Measurements from ENCODE around the gene CROCC2. TPM values are rescaled to one million over a fixed set of nuclear protein-coding genes. Genes with fewer than 3 reads are reported as not detected.

The CROCC2 gene
- total RNA-seq, 1 donor from 2014 or later = under 0.01 TPM

DNA sequence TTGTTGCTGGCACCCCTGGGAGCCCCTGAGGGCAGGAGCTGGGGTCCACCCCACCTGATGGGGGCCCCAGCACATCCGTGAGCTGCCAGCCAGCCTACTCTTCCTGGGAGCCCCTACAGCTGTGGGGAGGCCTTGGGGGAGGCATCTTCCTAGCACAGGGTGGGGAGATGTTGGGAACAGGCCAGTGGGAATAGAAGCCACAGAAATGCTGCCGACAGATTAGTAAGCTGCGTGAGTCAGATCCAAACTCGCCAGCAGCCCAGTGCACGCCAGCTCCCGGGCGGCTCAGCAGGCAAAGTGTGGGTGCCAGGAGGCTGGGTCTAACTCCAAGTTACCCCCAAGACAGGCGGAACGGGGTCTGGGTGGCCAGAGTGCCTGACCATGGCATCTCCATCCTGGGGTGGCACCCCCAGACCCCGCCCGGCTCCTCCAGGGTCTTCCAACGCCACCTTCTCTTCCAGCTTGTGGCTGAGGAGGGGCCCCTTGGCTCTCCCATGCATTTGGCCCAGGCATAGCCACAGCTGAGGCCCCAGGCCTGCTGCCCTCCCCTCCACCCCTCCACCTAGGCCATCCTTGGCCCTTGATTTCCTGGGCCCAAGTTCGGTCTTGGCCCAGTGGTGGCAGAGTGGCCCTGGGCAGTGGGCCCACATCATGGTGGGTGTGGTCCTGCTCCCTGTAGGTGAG lies 15.3 kb downstream of the CROCC2 start:
- DNase-seq (ENCODE audit: low read depth) = peak; percentile 64

DNA sequence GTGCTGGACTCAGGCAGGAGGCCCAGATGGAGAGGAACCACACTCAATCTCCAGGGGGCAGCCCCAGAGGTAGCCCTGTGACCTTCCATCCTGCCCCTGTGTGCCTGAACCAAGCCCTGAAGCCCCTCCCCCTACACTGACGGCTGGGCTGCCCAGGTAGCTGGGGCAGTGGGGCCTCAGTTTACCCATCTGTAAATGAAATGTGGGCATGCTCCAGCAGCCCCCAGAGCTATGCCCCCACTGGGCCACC lies 15.8 kb downstream of the CROCC2 start:
- DNase-seq (ENCODE audit: low read depth) = no peak

DNA sequence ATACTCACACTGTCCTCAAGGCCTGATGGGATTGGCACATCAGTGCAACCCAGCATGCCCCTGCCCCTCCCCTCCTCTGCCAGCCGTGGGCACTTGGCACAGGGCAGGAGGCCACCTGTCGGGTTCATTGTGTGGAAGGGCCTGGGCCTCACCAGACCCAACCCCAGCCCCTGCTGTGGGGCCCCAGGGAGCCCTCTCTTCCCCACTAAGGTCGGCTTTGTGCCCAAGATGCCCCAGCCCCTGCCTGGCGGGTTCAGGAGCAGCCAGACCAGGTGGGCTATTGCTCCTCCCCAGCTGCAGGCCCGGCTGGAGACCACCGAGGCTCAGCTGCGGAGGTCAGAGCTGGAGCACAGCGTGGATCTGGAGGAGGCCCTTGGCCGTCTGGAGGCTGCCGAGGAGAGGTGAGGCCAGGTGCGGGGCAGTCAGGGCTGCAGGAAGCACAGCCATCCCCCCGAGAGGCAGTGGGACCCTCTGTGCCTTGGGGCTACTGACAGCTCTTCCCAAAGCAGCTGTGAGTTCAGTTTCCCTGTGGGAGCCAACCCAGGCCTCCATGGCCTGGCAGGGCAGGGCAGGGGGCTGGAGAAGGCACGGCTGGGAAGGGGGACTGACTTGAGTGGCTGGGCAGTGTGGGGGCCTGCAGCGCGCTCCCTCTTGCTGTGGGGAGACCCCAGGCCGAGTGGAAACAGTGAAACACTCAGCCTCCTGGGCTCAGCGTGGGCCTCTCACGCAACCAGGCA lies 16.3 kb downstream of the CROCC2 start:
- DNase-seq (ENCODE audit: low read depth) = no peak

DNA sequence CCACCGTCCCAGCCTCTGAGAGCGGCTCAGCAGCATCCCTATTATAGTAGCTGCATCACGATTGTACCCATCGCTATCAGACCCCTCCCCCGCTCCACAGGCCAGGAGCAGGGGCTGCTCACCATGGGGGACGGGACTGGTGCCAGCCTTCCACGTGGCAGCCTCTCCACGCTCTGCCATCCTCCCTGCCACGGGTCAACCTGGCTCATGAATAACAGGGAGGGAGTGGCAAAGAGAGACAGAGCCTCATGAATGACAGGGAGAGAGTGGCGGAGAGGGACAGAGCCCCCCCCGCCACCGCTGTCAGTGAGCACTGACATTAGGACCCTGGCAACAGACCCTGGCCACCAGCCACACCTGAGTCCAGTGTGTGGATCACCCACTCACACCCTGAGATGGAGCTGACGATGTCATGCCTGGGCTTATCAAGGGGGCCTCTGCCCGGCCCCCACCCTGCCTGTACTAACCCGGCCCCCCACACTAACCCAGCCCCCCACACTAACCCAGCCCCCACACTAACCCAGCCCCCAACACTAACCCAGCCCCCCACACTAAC lies 16.9 kb downstream of the CROCC2 start:
- no peak for DNase-seq (ENCODE audit: low read depth)

DNA sequence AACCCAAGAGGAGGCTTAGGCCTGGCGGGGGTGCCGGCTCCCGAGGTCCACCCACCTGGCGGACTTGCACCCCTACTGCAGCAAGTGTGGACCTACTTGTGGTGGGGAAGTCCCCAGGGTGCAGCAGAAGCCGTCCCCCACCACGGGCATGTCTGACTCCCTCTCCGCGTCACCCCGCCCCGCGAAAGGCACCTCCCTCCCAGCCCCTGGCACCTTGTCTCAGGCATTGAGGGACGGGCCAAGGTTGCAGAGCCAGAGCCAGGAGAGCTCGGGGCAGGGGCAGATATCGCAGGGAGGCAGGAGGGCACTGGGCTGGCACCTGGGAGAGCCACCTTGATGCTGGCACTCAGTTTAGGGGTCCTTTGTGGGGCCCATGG lies 19.0 kb downstream of the CROCC2 start:
- no peak for DNase-seq (ENCODE audit: low read depth)

DNA sequence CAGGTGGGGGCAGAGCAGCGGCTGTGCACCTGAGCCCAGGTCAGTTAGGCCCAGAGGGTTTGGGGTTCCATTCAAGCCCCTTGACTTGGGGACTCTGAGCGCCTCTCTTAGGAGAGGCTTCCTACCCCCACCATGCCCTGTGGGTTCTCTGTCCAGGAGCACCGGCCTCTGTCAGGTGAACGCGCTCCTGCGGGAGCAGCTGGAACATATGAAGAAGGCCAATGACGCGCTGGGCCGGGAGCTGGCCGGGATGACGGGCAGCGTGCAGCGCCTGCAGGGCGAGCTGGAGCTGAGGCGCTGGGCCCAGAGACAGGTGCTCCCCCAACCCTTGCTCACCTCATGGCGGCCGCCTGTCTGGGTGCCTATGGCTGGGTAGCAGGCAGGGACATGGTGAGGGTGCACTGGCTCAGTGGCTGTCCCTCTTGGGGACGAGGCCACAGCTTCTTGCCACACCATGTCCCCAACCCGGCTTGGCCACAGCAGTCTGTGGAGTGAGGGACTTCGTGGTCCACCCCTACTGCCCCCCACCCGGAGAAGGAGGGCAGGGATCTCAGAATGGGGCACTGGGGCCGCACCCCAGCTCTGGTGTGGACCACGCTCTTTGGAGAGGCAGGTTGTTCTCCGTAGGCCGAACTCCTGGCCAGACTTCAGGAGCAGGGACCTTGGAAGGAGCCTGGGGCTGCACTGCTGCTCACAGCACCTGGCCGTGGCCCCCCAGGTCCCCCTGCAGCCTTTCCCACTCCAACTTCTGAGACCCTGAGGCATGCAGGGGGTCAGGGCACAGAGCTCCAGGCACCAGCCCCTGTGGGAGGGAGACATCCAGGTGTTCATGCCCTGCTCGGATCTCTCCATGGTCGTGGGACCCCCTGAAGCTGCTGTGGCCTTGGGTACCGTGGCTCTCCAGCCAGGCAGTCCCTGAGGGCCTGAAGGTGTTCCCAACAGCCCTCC lies 19.7 kb downstream of the CROCC2 start:
- no peak for DNase-seq (ENCODE audit: low read depth)

DNA sequence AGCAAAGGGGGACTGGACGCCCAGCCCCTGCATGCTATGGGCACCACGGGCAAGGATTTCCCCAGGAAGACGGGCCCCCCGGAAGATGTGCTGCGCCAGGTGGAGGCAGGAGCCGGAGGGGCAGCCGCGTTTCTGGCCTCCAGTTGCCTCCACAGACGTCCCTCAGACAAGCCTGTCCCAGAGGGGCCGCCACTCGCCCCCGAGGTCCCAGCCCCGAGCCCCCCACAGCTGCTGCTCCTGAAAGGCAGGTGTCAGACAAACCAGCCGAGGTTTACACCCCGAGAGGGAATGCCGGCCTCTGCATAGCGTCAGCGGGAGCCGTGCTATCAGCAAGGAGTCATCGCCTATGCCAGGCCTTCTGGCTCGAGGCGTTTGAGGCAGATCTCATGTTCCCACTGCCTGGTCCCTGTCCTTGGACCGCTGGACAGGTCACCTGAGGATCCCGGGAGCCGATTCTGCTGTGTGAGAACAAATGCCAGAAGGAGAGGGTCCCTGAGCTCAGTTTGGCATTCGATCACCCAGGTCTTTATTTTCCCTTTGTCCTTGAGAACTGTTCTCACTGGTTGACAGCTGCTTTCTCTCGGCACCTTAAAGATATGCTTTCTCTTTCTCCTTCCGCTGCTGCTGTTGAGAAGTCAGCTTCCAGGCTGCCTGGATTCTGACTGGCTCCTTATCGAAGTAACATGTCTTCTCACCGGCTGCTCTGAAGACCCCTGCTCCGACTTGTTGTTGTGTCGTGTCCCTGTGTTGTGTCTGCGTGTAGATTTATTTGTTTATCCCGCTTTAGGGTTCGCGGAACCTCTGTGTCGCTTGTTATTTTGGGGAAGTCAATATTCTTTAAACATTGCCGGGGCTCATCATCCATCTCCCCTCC lies 20.6 kb downstream of the CROCC2 start:
- no peak for DNase-seq (ENCODE audit: low read depth)

DNA sequence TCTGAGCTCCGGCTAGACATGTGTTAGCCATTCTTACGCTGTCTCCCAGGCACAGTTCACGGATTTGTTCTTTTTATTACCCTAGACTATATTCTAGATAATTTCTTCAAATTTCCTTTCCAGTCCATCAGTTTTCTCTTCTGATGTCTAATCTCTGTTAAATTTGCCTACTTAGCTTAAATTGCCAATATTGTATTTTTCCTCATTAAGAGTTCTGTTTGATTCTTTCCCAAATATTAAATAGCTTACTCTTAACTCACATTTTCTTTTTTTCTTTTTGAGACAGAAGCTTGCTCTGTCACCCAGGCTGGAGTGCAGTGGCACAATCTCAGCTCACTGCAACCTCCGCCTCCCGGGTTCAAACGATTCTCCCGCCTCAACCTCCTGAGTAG lies 21.2 kb downstream of the CROCC2 start:
- DNase-seq (ENCODE audit: low read depth) = no peak

DNA sequence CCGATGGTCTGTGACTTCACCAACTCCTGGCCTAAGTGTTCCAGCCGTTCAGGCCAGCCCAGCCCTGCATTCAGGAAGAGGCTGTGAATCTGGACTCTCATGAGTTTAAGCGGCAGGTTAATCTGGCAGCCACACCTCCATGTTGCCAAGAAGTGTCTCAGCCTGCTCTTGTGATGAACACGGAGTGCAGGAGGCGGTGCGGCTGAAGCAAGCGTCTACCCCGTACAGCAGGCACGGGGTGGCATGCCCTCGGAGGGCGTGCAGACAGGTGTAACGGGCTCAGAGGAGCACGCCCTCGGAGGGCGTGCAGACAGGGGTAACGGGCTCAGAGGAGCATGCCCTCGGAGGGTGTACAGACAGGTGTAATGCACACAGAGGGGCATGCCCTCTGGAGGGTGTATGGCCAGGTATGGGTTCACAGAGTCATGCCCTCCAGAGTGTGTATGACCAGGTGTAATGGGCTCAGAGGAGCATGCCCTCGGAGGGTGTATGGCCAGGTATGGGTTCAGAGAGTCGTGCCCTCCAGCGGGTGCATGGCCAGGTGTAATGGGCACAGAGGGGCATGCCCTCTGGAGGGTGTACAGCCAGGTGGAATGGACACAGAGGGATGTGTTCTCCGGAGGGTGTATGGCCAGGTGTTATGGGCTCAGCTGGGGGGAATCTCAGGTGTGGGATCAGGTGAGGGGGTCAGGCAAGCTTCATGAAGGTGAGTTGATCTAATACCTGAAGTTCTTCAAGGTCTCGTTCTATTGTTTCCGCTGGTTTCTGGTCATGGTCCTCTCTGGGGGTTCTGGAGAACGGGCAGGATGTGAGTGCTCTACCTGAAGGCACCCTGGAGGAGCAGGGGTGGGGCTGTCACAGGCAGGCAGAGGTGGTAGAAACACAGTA lies 22.6 kb downstream of the CROCC2 start:
- no peak for DNase-seq (ENCODE audit: low read depth)

DNA sequence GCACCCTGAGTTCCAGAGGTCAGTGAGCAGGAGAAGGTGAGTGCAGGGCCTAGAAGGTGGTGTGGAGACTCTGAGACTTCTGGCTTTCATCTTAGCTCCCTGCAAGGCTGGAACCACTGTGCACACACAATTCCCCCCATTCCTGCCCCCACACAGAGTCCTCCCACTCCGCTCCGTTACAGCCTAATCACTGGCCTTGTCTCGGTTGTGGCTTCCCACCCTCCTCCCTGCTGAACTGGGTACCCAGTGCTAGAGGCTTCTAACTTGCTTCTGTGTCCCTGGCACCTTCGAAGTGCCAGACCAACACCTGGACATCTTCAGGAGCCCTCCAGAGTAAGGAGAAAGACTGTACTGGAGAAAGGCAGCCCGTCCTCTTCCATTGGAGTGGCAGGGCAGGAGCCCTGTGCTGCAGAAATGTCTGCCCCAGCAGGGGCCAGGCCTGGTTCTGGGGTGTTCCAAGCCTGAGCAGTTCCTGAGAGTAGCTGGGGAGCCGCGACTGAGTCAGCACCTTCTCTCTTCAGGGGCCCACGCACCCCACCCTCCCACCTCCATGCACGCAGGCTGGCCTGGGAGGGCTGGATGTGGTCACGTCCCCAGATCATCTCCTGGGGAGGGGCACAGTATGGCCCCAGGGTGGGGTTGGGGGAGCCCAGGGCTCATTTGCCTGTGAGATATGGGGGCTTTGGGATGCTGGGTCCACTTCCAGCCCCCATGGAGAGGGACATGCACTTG lies 23.4 kb downstream of the CROCC2 start:
- no peak for DNase-seq (ENCODE audit: low read depth)

DNA sequence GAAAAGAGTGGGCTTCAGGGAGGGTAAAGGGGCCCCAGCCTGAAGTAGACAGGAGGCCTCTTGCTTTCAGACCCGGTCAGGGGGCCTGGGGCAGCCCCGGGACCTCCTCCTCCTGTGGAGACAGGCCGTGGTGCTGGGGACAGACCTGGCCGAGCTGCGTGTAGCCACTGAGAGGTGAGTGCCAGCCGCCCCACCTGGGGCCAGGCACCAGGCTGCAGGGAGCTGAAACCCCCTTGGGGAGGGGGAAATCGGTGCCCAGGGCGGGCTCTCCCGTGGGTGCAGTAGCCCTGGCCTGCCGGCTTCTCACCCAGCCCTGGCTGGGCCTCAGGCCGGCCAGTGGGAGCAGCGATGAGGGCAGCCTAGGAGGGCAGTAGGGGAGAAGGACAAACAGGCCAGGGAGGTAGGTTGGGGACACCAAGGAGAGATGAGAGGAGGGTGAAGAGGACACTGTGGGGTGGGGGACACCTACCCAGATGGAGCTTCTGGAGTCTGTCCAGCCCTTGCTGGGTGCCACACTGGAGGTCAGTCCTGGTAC lies 24.0 kb downstream of the CROCC2 start:
- no peak for DNase-seq (ENCODE audit: low read depth)

DNA sequence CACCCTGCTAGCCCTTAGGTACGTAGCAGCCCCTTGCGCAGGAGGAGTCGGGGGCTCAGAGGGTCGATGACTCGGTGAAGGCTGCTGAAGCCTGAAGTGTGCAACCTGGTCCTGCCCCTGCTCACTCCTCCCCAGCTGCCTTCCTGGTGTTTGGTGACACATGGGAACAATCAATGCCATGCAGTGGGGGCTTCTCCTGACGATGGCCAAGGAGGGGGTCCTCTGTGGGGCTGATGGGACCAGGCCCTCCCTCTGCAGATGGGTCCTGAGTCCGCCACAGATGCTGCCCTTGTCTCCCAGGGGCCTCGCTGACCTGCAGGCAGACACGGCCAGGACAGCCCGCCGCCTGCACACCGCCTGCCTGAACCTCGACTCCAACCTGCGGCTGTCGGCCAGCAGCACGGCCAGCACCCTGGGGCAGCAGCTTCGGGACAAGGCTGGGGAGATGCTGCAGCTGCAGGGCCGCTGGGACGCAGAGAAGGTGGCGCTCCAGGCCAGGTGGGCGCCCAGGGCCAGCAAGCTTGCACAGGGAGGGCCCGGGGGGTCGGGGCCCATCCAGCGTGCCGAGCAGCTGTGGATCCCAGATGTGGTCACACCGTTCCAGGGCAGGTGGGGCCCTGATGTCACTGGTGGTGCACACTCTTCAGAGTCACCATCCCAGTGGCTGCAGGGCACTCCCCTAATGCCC lies 24.6 kb downstream of the CROCC2 start:
- no peak for DNase-seq (ENCODE audit: low read depth)

DNA sequence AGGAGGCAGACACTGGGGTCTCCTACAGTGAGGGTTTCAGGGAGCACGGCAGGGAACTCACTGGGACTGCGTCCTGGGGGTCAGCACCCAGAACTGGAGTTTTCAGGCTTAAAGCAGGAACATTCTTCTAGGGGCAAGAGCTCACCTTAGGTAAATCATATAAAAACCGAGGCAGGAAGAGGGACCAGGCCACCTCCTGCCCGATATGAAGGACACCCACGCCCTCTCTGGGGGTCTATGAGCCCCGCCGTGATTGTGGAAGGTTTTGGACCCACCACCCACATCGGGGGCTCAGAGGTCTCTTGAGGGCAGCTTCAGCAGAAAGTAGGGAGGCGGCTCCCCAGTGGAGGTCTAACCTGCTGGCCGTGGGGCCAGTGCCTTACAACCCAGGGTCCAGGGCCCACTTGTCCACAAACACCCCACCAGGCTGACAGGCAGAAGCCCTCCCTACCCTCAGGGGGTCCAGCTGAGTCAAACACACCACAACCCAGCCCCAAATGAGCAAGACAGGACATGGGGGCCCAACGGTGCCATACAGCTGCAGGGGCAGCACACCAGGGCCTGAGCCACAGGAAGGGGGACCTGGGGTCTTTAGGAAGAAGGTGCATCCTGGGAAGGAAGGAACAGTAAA lies 25.3 kb downstream of the CROCC2 start:
- no peak for DNase-seq (ENCODE audit: low read depth)

DNA sequence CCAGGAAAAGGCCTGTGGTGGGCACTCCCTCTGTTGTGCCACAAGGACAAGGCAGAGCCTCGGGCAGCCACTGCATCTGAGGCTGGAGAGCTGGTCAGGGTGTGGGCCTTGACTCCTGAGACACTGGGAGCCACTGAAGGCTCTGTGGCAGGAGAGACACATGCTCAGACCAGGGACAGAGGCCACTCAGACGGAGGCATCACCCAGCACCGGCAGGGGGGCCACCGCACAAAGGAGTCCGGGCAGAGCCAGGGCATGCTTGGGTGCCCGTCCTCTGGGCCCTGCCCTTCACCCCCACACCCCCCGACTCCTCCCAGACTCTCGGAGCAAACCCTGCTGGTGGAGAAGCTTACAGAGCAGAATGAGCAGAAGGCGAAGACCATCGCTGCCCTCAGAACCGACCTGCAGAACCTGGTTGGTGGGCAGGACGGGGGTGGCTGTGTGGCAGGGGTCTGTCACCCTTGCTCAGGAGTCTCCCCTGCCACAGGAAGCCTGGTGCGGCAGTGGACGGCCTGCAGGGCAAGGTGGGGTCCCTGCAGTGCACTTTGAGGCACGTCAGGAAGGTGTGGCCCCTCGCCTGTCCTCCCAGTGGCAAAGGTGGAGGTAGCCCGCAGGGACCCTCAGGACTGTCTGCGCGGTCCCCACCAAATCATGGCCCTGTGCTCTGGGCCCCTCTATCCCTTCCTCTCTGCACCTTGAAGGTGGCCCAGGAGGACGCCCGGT lies 26.0 kb downstream of the CROCC2 start:
- DNase-seq (ENCODE audit: low read depth) = no peak

DNA sequence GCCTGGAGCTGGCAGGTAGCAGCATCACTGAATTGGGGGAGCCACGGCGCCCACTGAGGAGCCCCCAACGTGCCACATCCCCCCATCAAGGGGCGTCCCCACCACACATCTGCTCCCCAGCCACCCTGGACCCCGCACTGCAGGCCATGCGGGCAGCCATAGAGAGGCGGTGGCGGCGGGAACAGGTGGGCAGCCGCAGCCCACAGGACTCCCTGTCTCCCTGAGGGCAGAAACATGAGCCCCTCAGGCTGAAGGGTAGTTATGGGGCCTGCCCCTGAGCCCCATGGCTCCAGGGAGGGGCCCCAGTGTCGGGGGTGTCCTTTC lies 26.6 kb downstream of the CROCC2 start:
- no peak for DNase-seq (ENCODE audit: low read depth)

DNA sequence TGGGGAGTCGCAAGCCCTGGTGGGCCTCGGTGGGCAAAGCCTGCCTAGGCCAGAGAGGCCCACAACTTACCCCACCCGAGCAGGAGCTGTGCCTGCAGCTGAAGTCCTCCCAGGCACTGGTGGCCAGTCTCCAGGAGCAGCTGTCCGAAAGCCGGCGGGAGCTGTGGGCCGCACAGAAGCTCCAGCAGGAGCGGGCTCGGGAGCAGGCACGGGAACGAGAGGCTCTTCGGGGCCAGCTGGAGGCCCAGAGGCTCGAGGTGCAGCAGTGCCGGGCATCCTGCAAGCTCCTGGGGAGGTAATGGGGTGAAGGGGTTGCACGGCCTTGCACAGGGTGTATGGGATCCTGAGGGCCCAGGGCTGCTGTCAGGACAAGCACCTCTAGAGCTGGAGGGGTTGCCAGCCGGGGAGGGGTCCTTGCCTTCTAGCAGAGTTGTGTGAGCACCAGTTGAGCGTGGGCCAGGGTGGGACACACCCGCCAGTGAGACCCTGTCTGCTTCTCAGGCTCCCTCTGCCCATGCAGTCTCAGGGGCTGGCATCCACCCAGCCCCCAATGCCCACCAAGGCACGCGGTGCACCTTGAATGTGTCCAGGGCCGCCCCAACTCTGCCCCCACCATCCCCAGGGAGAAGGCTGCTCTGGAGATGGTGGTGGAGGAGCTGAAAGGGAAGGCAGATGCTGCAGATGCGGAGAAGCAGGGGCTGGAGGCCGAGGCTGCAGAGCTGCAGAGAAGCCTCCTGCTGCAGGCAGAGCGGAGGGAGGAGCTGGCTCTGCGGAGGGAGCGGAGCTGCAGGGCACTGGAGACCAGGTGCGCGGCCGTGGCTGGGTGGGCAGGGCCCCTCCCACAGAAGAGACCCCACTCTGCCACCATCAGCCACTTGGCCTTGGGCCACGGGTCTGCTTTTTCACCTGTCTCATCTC lies 27.2 kb downstream of the CROCC2 start:
- no peak for DNase-seq (ENCODE audit: low read depth)

All from renal cortical epithelial cell (primary cell).